ENCODE data around the gene SLC22A31.

Gene SLC22A31

GRCh38 chr16:89201439-89202377 lies 1.4 kb upstream of the SLC22A31 start:
- H3K9me3 ChIP-seq (ENCODE audit: control insufficient read depth in 2 of 2, low read length in 2 of 2), result no peaks in the 10 kb centered on the region
- H3K27ac ChIP-seq (ENCODE audit: low read depth in 2 of 2, low read length in 2 of 2), result no peak overlapping the region
- H3K36me3 ChIP-seq (ENCODE audit: control insufficient read depth in 2 of 2, insufficient read depth in 2 of 2, low read length in 2 of 2), result no peaks in the 10 kb centered on the region
- H3K27me3 ChIP-seq (ENCODE audit: control insufficient read depth in 2 of 2, insufficient read depth in 2 of 2, low read length in 2 of 2), result peaks cover 17 to 37% of the 10 kb centered on the region in 2 donors
- H3K4me3 ChIP-seq (ENCODE audit: low read length in 2 of 2), result peak overlapping the region in 1 of 2 donors; percentile 16
- H3K9ac ChIP-seq (ENCODE audit: low read depth in 1 of 2, low read length in 2 of 2), result no peak overlapping the region
- H3K4me1 ChIP-seq (ENCODE audit: control insufficient read depth in 2 of 2, insufficient read depth in 2 of 2, low read length in 2 of 2), result peaks cover 0 to 3% of the 10 kb centered on the region in 2 donors

GRCh38 chr16:89200850-89201411 lies 594 bp upstream of the SLC22A31 start:
- no peak overlapping the region for H3K27ac ChIP-seq (ENCODE audit: low read depth in 2 of 2, low read length in 2 of 2)
- no peaks in the 10 kb centered on the region for H3K9me3 ChIP-seq (ENCODE audit: control insufficient read depth in 2 of 2, low read length in 2 of 2)
- no peaks in the 10 kb centered on the region for H3K36me3 ChIP-seq (ENCODE audit: control insufficient read depth in 2 of 2, insufficient read depth in 2 of 2, low read length in 2 of 2)
- H3K4me3 ChIP-seq (ENCODE audit: low read length in 2 of 2), result peak overlapping the region in 1 of 2 donors; percentile 16
- H3K4me1 ChIP-seq (ENCODE audit: control insufficient read depth in 2 of 2, insufficient read depth in 2 of 2, low read length in 2 of 2), result peaks cover 0 to 3% of the 10 kb centered on the region in 2 donors
- H3K27me3 ChIP-seq (ENCODE audit: control insufficient read depth in 2 of 2, insufficient read depth in 2 of 2, low read length in 2 of 2), result peaks cover 17 to 37% of the 10 kb centered on the region in 2 donors
- H3K9ac ChIP-seq (ENCODE audit: low read depth in 1 of 2, low read length in 2 of 2), result no peak overlapping the region

- Histone ChIP-seq H3K36me3 (ENCODE audit: control insufficient read depth in 2 of 2, insufficient read depth in 2 of 2, low read length in 2 of 2) (no peaks in the 10 kb centered on the region), H3K27me3 (ENCODE audit: control insufficient read depth in 2 of 2, insufficient read depth in 2 of 2, low read length in 2 of 2) (peaks cover 17 to 37% of the 10 kb centered on the region in 2 donors), H3K4me3 (ENCODE audit: low read length in 2 of 2) (no peak overlapping the region), H3K27ac (ENCODE audit: low read depth in 2 of 2, low read length in 2 of 2) (no peak overlapping the region), H3K4me1 (ENCODE audit: control insufficient read depth in 2 of 2, insufficient read depth in 2 of 2, low read length in 2 of 2) (peaks cover 0 to 3% of the 10 kb centered on the region in 2 donors), H3K9me3 (ENCODE audit: control insufficient read depth in 2 of 2, low read length in 2 of 2) (no peaks in the 10 kb centered on the region), H3K9ac (ENCODE audit: low read depth in 1 of 2, low read length in 2 of 2) (no peak overlapping the region)
Observed at GRCh38 chr16:89199241-89200123, 855 bp downstream of the SLC22A31 start.

GRCh38 chr16:89198417-89199240 lies 1.7 kb downstream of the SLC22A31 start:
- Histone ChIP-seq H3K4me1 (ENCODE audit: control insufficient read depth in 2 of 2, insufficient read depth in 2 of 2, low read length in 2 of 2) (peaks cover 0 to 3% of the 10 kb centered on the region in 2 donors), H3K27me3 (ENCODE audit: control insufficient read depth in 2 of 2, insufficient read depth in 2 of 2, low read length in 2 of 2) (peaks cover 17 to 36% of the 10 kb centered on the region in 2 donors), H3K9me3 (ENCODE audit: control insufficient read depth in 2 of 2, low read length in 2 of 2) (no peaks in the 10 kb centered on the region), H3K9ac (ENCODE audit: low read depth in 1 of 2, low read length in 2 of 2) (no peak overlapping the region), H3K4me3 (ENCODE audit: low read length in 2 of 2) (no peak overlapping the region), H3K36me3 (ENCODE audit: control insufficient read depth in 2 of 2, insufficient read depth in 2 of 2, low read length in 2 of 2) (no peaks in the 10 kb centered on the region), H3K27ac (ENCODE audit: low read depth in 2 of 2, low read length in 2 of 2) (no peak overlapping the region)

GRCh38 chr16:89197633-89198416 lies 2.5 kb downstream of the SLC22A31 start:
- H3K9ac ChIP-seq (ENCODE audit: low read depth in 1 of 2, low read length in 2 of 2), result no peak overlapping the region
- peaks cover 0 to 3% of the 10 kb centered on the region in 2 donors for H3K4me1 ChIP-seq (ENCODE audit: control insufficient read depth in 2 of 2, insufficient read depth in 2 of 2, low read length in 2 of 2)
- no peak overlapping the region for H3K27ac ChIP-seq (ENCODE audit: low read depth in 2 of 2, low read length in 2 of 2)
- H3K36me3 ChIP-seq (ENCODE audit: control insufficient read depth in 2 of 2, insufficient read depth in 2 of 2, low read length in 2 of 2), result no peaks in the 10 kb centered on the region
- peaks cover 17 to 29% of the 10 kb centered on the region in 2 donors for H3K27me3 ChIP-seq (ENCODE audit: control insufficient read depth in 2 of 2, insufficient read depth in 2 of 2, low read length in 2 of 2)
- no peaks in the 10 kb centered on the region for H3K9me3 ChIP-seq (ENCODE audit: control insufficient read depth in 2 of 2, low read length in 2 of 2)
- H3K4me3 ChIP-seq (ENCODE audit: low read length in 2 of 2), result no peak overlapping the region

- Histone ChIP-seq H3K4me3 (ENCODE audit: low read length in 2 of 2) (no peak overlapping the region), H3K27me3 (ENCODE audit: control insufficient read depth in 2 of 2, insufficient read depth in 2 of 2, low read length in 2 of 2) (peaks cover 17 to 24% of the 10 kb centered on the region in 2 donors), H3K27ac (ENCODE audit: low read depth in 2 of 2, low read length in 2 of 2) (no peak overlapping the region), H3K4me1 (ENCODE audit: control insufficient read depth in 2 of 2, insufficient read depth in 2 of 2, low read length in 2 of 2) (peaks cover 0 to 3% of the 10 kb centered on the region in 2 donors), H3K9ac (ENCODE audit: low read depth in 1 of 2, low read length in 2 of 2) (no peak overlapping the region), H3K36me3 (ENCODE audit: control insufficient read depth in 2 of 2, insufficient read depth in 2 of 2, low read length in 2 of 2) (no peaks in the 10 kb centered on the region), H3K9me3 (ENCODE audit: control insufficient read depth in 2 of 2, low read length in 2 of 2) (no peaks in the 10 kb centered on the region)
Observed at GRCh38 chr16:89197033-89197632, 3.2 kb downstream of the SLC22A31 start.

- H3K36me3 ChIP-seq (ENCODE audit: control insufficient read depth in 2 of 2, insufficient read depth in 2 of 2, low read length in 2 of 2), result no peaks in the 10 kb centered on the region
Observed at GRCh38 chr16:89195521-89196171, 4.7 kb downstream of the SLC22A31 start.

More at GRCh38 chr16:89195521-89196171, 4.7 kb downstream of the SLC22A31 start:
- H3K4me1 ChIP-seq (ENCODE audit: control insufficient read depth in 2 of 2, insufficient read depth in 2 of 2, low read length in 2 of 2), result peaks cover 0 to under 1% of the 10 kb centered on the region in 2 donors
- H3K9me3 ChIP-seq (ENCODE audit: control insufficient read depth in 2 of 2, low read length in 2 of 2), result no peaks in the 10 kb centered on the region
- H3K4me3 ChIP-seq (ENCODE audit: low read length in 2 of 2), result no peak overlapping the region
- no peak overlapping the region for H3K27ac ChIP-seq (ENCODE audit: low read depth in 2 of 2, low read length in 2 of 2)
- no peak overlapping the region for H3K9ac ChIP-seq (ENCODE audit: low read depth in 1 of 2, low read length in 2 of 2)
- peaks cover 16 to 23% of the 10 kb centered on the region in 2 donors for H3K27me3 ChIP-seq (ENCODE audit: control insufficient read depth in 2 of 2, insufficient read depth in 2 of 2, low read length in 2 of 2)

Data from mucosa of rectum (tissue), 2 donors.